A549 (cell line): Measurements from ENCODE around the gene ATP11A. TPM values are rescaled to one million over a fixed set of nuclear protein-coding genes. Genes with fewer than 3 reads are reported as not detected.

Source experiments
- ATAC-seq, 2 experiments: fragments of 200-7000 bp in 1 of 2; fragments of >200 bp in 1 of 2; cut with Nextera tagmentation in 1 of 2; cut with Tn5 transposase in 1 of 2; 3 replicates each; pipeline versions ENCODE4 v1.8.0 to v1.9.1; 2018 to 2020; ENCODE audit warnings: mild to moderate bottlenecking in 1 of 2, moderate library complexity in 1 of 2
- CTCF ChIA-PET: fragments of 300-600 bp; sonication (Branson Sonifier 250); formaldehyde crosslinking; extraction: SDS; loops from one replicate; lab custom pipeline; 2021; ENCODE audit warnings: antibody characterized with exemption, inconsistent platforms; lab: Yijun Ruan, JAX
- POLR2A ChIA-PET: fragments of 350-600 bp; formaldehyde crosslinking; extraction: SDS; loops from one replicate; lab custom pipeline; 2021; ENCODE audit warnings: antibody characterized with exemption, inconsistent platforms; lab: Yijun Ruan, JAX
- DNase-seq, 2 experiments: peaks; one replicate each; pipeline versions ENCODE4 v3.0.0 to v3.0.0-alpha.2; 2011 to 2016; ENCODE audit warnings: low read depth in 1 of 2, low spot score in 1 of 2
- FAIRE-seq: peaks from 2 replicates; lab custom pipeline; 2011; peaks lifted over from hg19 to GRCh38; lab: Jason Lieb, UNC
- H3K27ac ChIP-seq, 2 experiments: fragments of >200 bp; sonication (Bioruptor Twin); formaldehyde crosslinking; 3 replicates each; pipeline ENCODE4 v1.5.1; 2016 to 2017
- H3K4me1 ChIP-seq: fragments of >200 bp; sonication (Bioruptor Twin); formaldehyde crosslinking; 3 replicates; pipeline ENCODE4 v1.6.1; 2016
- H3K4me2 ChIP-seq: fragments of >200 bp; sonication (Bioruptor Twin); formaldehyde crosslinking; 3 replicates; pipeline ENCODE4 v1.6.1; 2016
- H3K4me3 ChIP-seq: fragments of >200 bp; sonication (Bioruptor Twin); formaldehyde crosslinking; 3 replicates; pipeline ENCODE4 v1.5.1; 2016
- H3K9me3 ChIP-seq: fragments of >200 bp; sonication (Bioruptor Twin); formaldehyde crosslinking; 3 replicates; pipeline ENCODE4 v1.6.1; 2016
- CHD2 ChIP-seq: fragments of 150-350 bp; IDR thresholded peaks from 2 replicates; pipeline ENCODE4 v1.6.1; 2014; ENCODE audit warnings: low read length; ENCODE audit not compliant: partially characterized antibody
- EHMT2 ChIP-seq: fragments of 200-600 bp; sonication (generic); IDR thresholded peaks from 2 replicates; pipeline ENCODE4 v1.6.1; 2016; ENCODE audit warnings: antibody characterized with exemption, low read depth, mild to moderate bottlenecking, moderate library complexity
- EP300 ChIP-seq, 2 experiments: fragments of >200 bp; sonication (Bioruptor Twin); formaldehyde crosslinking; IDR thresholded peaks; 2 replicates in 1 of 2; 3 replicates in 1 of 2; pipeline ENCODE4 v1.6.1; 2016 to 2017
- FOSB ChIP-seq: fragments of 250-450 bp; sonication (Bioruptor Pico); IDR thresholded peaks from 2 replicates; pipeline ENCODE4 v1.5.0; 2020; ENCODE audit warnings: mild to moderate bottlenecking, moderate library complexity
- HDAC2 ChIP-seq: fragments of 200-600 bp; sonication (generic); IDR thresholded peaks from 2 replicates; pipeline ENCODE4 v1.6.1; 2016
- HOXB5 ChIP-seq: fragments of 250-450 bp; sonication (Bioruptor Pico); IDR thresholded peaks from 2 replicates; pipeline ENCODE4 v1.5.0; 2020; ENCODE audit warnings: mild to moderate bottlenecking, moderate library complexity
- JUNB ChIP-seq: fragments of >200 bp; sonication (Bioruptor Twin); formaldehyde crosslinking; IDR thresholded peaks from 2 replicates; pipeline ENCODE4 v1.6.1; 2016
- MAZ ChIP-seq: fragments of 150-350 bp; IDR thresholded peaks from 2 replicates; pipeline ENCODE4 v1.6.1; 2014; ENCODE audit warnings: antibody characterized with exemption, low read depth, low read length, borderline replicate concordance
- PHF8 ChIP-seq: fragments of 200-600 bp; sonication (generic); IDR thresholded peaks from 2 replicates; pipeline ENCODE4 v1.6.1; 2016; ENCODE audit warnings: low read depth, mild to moderate bottlenecking, antibody characterized with exemption, moderate library complexity, borderline replicate concordance
- POLR2A ChIP-seq: IDR thresholded peaks from 2 replicates; pipeline ENCODE4 v1.6.1; 2012; ENCODE audit warnings: mild to moderate bottlenecking, low read length
- RCOR1 ChIP-seq: fragments of 150-350 bp; IDR thresholded peaks from 2 replicates; pipeline ENCODE4 v1.6.1; 2014; ENCODE audit warnings: antibody characterized with exemption, low read length, low read depth
- RNF2 ChIP-seq: fragments of 200-600 bp; sonication (generic); IDR thresholded peaks from 2 replicates; pipeline ENCODE4 v1.6.1; 2016; ENCODE audit warnings: low read depth, mild to moderate bottlenecking, antibody characterized with exemption, moderate library complexity, borderline replicate concordance
- WGBS: methylation state at CpG from one replicate; pipeline ENCODE4 v1.1.6; 2017; ENCODE audit errors: missing lambda C conversion rate; 5-methylcytosine and 5-hydroxymethylcytosine counted together
- polyA plus RNA-seq, 4 experiments: library from polyadenylated mRNA; depleted of rRNA in 3 of 4; stranded (reverse); fragments of >200 nt; fragmentation: RNase III in 1 of 4; extraction: RNeasy Plus Mini Kit Qiagen cat#74134 plus additional on column Dnase treatment in 1 of 4; gene quantifications; 2 replicates in 3 of 4; 3 replicates in 1 of 4; pipeline ENCODE4 v1.2.3, GENCODE V29; 2011 to 2017
- TF ChIP-seq, protein P1 (sequence below): fragments of 450-650 bp; IDR thresholded peaks from 2 replicates; pipeline ENCODE4 v1.6.1; 2014; ENCODE audit warnings: antibody characterized with exemption
- TF ChIP-seq, protein P2 (sequence below): IDR thresholded peaks from 2 replicates; pipeline ENCODE4 v1.6.1; 2012
- TF ChIP-seq, protein P3 (sequence below): IDR thresholded peaks from 2 replicates; pipeline ENCODE4 v1.6.1; 2012; ENCODE audit warnings: low read depth, borderline replicate concordance
- TF ChIP-seq, protein P4 (sequence below): fragments of 200-600 bp; sonication (generic); IDR thresholded peaks from 2 replicates; pipeline ENCODE4 v1.6.1; 2016; ENCODE audit warnings: antibody characterized with exemption, mild to moderate bottlenecking, moderate library complexity
- TF ChIP-seq, protein P5 (sequence below): fragments of 250-450 bp; sonication (Bioruptor Pico); IDR thresholded peaks from 2 replicates; pipeline ENCODE4 v1.5.0; 2021; ENCODE audit warnings: mild to moderate bottlenecking, moderate library complexity, borderline replicate concordance

Gene ATP11A
- polyA plus RNA-seq, 2 of the 4 experiments (the other 2 are of a cell fraction), result 4.1 to 8.0 TPM

DNA sequence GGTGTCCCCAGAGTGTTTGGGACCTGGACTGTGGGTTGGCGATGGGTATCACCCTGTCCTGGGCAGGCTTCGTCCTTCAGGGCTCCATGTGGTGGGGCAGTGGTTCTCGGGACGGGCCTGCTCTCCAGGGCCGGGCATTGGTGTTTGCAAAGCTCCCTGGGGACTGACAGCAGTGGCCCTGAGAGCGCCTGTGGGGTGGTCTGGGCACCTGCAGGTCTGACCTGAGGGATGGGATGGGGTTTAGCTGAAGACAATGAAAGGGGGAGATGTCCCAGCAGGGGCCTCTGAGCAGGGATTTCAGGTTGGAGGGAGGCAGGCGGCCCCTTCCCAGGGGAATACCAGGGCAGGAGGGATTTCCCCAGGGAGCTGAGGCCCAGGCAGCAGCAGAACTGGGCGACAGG lies 210.9 kb downstream of the ATP11A start:
- 79% methylated on average over 5 of the region's 8 CpGs for WGBS
- Histone ChIP-seq H3K4me2 (no peak overlapping the region), H3K27ac (no peak overlapping the region), H3K9me3 (no peaks in the 10 kb centered on the region), H3K4me3 (no peak overlapping the region), H3K4me1 (no peaks in the 10 kb centered on the region)
- POLR2A ChIA-PET, result no interaction called here
- FAIRE-seq (no peak), ATAC-seq (no peak), DNase-seq (no peak)
- CTCF ChIA-PET, result interaction anchor here (0.7 kb wide), 1 partner anchor 31 kb away, joined by 3 read pairs; no protein-coding TSS in a partner anchor
- TF ChIP-seq, protein P1, sequence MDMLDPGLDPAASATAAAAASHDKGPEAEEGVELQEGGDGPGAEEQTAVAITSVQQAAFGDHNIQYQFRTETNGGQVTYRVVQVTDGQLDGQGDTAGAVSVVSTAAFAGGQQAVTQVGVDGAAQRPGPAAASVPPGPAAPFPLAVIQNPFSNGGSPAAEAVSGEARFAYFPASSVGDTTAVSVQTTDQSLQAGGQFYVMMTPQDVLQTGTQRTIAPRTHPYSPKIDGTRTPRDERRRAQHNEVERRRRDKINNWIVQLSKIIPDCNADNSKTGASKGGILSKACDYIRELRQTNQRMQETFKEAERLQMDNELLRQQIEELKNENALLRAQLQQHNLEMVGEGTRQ, result no peak

DNA sequence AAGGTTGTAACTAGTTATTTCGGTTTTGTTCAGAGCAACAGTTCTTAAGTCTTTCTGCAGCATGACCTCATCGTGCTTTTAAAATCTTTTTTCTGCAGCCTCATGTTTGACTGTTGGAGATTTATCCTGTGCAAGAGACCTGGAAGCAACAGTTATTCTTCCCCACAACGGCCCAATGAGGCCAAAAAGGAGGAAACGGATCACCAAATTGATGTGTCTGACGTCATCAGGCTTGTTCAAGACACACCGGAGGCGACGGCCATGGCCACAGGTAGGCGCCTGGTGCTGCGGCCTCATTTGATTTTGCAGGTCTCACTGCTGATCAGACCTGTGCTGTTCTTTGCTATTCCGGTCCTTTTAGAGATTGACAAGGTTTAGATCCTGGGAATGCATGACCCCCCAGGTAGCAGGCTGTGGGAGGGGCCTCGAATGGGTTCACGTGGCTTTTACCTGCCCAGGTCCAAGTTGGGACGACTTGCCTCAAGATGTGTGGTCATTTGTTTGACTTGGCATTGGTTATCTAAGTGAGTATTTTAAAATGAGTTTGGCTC lies 212.3 kb downstream of the ATP11A start:
- Histone ChIP-seq H3K4me1 (no peaks in the 10 kb centered on the region), H3K4me2 (no peak overlapping the region), H3K27ac (no peak overlapping the region), H3K4me3 (no peak overlapping the region), H3K9me3 (no peaks in the 10 kb centered on the region)
- 60% methylated on average over 12 of the region's 14 CpGs for WGBS
- ChIA-PET POLR2A (no interaction called here), CTCF (no interaction called here)
- DNase-seq, result no peak
- TF ChIP-seq MAZ (no peak), CHD2 (no peak), HDAC2 (no peak), RNF2 (no peak), HOXB5 (CRISPR knock-in tag) (no peak), RCOR1 (no peak), EP300 (IDR thresholded peaks at IDR 0.05) (no peak), EHMT2 (no peak), POLR2A (no peak), PHF8 (no peak), FOSB (CRISPR knock-in tag) (no peak), JUNB (no peak)
- TF ChIP-seq, protein P2, sequence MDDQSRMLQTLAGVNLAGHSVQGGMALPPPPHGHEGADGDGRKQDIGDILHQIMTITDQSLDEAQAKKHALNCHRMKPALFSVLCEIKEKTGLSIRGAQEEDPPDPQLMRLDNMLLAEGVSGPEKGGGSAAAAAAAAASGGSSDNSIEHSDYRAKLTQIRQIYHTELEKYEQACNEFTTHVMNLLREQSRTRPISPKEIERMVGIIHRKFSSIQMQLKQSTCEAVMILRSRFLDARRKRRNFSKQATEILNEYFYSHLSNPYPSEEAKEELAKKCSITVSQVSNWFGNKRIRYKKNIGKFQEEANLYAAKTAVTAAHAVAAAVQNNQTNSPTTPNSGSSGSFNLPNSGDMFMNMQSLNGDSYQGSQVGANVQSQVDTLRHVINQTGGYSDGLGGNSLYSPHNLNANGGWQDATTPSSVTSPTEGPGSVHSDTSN, result no peak
- TF ChIP-seq, protein P3, sequence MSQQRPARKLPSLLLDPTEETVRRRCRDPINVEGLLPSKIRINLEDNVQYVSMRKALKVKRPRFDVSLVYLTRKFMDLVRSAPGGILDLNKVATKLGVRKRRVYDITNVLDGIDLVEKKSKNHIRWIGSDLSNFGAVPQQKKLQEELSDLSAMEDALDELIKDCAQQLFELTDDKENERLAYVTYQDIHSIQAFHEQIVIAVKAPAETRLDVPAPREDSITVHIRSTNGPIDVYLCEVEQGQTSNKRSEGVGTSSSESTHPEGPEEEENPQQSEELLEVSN, result no peak
- TF ChIP-seq, protein P4, sequence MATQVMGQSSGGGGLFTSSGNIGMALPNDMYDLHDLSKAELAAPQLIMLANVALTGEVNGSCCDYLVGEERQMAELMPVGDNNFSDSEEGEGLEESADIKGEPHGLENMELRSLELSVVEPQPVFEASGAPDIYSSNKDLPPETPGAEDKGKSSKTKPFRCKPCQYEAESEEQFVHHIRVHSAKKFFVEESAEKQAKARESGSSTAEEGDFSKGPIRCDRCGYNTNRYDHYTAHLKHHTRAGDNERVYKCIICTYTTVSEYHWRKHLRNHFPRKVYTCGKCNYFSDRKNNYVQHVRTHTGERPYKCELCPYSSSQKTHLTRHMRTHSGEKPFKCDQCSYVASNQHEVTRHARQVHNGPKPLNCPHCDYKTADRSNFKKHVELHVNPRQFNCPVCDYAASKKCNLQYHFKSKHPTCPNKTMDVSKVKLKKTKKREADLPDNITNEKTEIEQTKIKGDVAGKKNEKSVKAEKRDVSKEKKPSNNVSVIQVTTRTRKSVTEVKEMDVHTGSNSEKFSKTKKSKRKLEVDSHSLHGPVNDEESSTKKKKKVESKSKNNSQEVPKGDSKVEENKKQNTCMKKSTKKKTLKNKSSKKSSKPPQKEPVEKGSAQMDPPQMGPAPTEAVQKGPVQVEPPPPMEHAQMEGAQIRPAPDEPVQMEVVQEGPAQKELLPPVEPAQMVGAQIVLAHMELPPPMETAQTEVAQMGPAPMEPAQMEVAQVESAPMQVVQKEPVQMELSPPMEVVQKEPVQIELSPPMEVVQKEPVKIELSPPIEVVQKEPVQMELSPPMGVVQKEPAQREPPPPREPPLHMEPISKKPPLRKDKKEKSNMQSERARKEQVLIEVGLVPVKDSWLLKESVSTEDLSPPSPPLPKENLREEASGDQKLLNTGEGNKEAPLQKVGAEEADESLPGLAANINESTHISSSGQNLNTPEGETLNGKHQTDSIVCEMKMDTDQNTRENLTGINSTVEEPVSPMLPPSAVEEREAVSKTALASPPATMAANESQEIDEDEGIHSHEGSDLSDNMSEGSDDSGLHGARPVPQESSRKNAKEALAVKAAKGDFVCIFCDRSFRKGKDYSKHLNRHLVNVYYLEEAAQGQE, result no peak
- TF ChIP-seq, protein P1, result no peak
- TF ChIP-seq, protein P5, sequence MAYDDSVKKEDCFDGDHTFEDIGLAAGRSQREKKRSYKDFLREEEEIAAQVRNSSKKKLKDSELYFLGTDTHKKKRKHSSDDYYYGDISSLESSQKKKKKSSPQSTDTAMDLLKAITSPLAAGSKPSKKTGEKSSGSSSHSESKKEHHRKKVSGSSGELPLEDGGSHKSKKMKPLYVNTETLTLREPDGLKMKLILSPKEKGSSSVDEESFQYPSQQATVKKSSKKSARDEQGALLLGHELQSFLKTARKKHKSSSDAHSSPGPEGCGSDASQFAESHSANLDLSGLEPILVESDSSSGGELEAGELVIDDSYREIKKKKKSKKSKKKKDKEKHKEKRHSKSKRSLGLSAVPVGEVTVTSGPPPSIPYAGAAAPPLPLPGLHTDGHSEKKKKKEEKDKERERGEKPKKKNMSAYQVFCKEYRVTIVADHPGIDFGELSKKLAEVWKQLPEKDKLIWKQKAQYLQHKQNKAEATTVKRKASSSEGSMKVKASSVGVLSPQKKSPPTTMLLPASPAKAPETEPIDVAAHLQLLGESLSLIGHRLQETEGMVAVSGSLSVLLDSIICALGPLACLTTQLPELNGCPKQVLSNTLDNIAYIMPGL, result no peak
- FAIRE-seq, result no peak
- ATAC-seq, result no peak
